ENCODE data around the gene SLC30A1. TPM values are rescaled to one million over a fixed set of nuclear protein-coding genes. Genes with fewer than 3 reads are reported as not detected.
"Not testable (repeated sequence)": the region's sequence is repeated elsewhere in the genome, so short reads cannot be mapped to it uniquely, and the experiment has no call there.

The SLC30A1 gene
- total RNA-seq, 1 donor from 2014 or later, result 19.8 TPM

- Histone ChIP-seq H3K4me3 (ENCODE audit: low read depth, low read length) (peak overlapping the region; percentile 97), H3K27me3 (ENCODE audit: control insufficient read depth, insufficient read depth, low read length) (no peaks in the 10 kb centered on the region), H3K36me3 (ENCODE audit: control insufficient read depth, insufficient read depth, low read length) (no peaks in the 10 kb centered on the region)
- TF ChIP-seq CTCF (IDR thresholded peaks at IDR 0.05; ENCODE audit: insufficient read depth, low read length, poor library complexity, severe bottlenecking), result peak; percentile 44
- DNase-seq (ENCODE audit: low read depth), result no peak
Measured at GRCh38 chr1:211577819-211578639, 932 bp downstream of the SLC30A1 start.

- no peaks in the 10 kb centered on the region for H3K36me3 ChIP-seq (ENCODE audit: control insufficient read depth, insufficient read depth, low read length)
- no peak for DNase-seq (ENCODE audit: low read depth)
- H3K27me3 ChIP-seq (ENCODE audit: control insufficient read depth, insufficient read depth, low read length), result no peaks in the 10 kb centered on the region
- TF ChIP-seq CTCF (IDR thresholded peaks at IDR 0.05; ENCODE audit: insufficient read depth, low read length, poor library complexity, severe bottlenecking), result no peak
- H3K4me3 ChIP-seq (ENCODE audit: low read depth, low read length), result peak overlapping the region; percentile 97
Measured at GRCh38 chr1:211577277-211577818, 1.6 kb downstream of the SLC30A1 start.

- DNase-seq (ENCODE audit: low read depth), result no peak
- H3K36me3 ChIP-seq (ENCODE audit: control insufficient read depth, insufficient read depth, low read length), result no peaks in the 10 kb centered on the region
- peak overlapping the region; percentile 97 for H3K4me3 ChIP-seq (ENCODE audit: low read depth, low read length)
- no peak for TF ChIP-seq CTCF (IDR thresholded peaks at IDR 0.05; ENCODE audit: insufficient read depth, low read length, poor library complexity, severe bottlenecking)
- H3K27me3 ChIP-seq (ENCODE audit: control insufficient read depth, insufficient read depth, low read length), result no peaks in the 10 kb centered on the region
Measured at GRCh38 chr1:211576717-211577116, 2.2 kb downstream of the SLC30A1 start.

- Histone ChIP-seq H3K36me3 (ENCODE audit: control insufficient read depth, insufficient read depth, low read length) (no peaks in the 10 kb centered on the region), H3K27me3 (ENCODE audit: control insufficient read depth, insufficient read depth, low read length) (no peaks in the 10 kb centered on the region), H3K4me3 (ENCODE audit: low read depth, low read length) (no peak overlapping the region)
- DNase-seq (ENCODE audit: low read depth), result no peak
- no peak for TF ChIP-seq CTCF (IDR thresholded peaks at IDR 0.05; ENCODE audit: insufficient read depth, low read length, poor library complexity, severe bottlenecking)
Measured at GRCh38 chr1:211574705-211575104, 4.3 kb downstream of the SLC30A1 start.

GRCh38 chr1:211571998-211572397 lies 7.0 kb downstream of the SLC30A1 start:
- no peak for DNase-seq (ENCODE audit: low read depth)
- H3K4me3 ChIP-seq (ENCODE audit: low read depth, low read length), result no peak overlapping the region
- H3K36me3 ChIP-seq (ENCODE audit: control insufficient read depth, insufficient read depth, low read length), result no peaks in the 10 kb centered on the region
- H3K27me3 ChIP-seq (ENCODE audit: control insufficient read depth, insufficient read depth, low read length), result no peaks in the 10 kb centered on the region
- no peak for TF ChIP-seq CTCF (IDR thresholded peaks at IDR 0.05; ENCODE audit: insufficient read depth, low read length, poor library complexity, severe bottlenecking)

- H3K27me3 ChIP-seq (ENCODE audit: control insufficient read depth, insufficient read depth, low read length); DNase-seq (ENCODE audit: low read depth); H3K36me3 ChIP-seq (ENCODE audit: control insufficient read depth, insufficient read depth, low read length); H3K4me3 ChIP-seq (ENCODE audit: low read depth, low read length): not testable (repeated sequence)
Measured at GRCh38 chr1:211570378-211570777, 8.6 kb downstream of the SLC30A1 start.

Measured in kidney epithelial cell (primary cell).